ENCODE measurements around the gene HMGN3. TPM values are rescaled to one million over a fixed set of nuclear protein-coding genes. Genes with fewer than 3 reads are reported as not detected.

The HMGN3 gene
- polyA plus RNA-seq, 1 donor (not counting 4 experiments of a cell fraction or from before 2014, with no cell fraction given): 78.6 TPM

DNA sequence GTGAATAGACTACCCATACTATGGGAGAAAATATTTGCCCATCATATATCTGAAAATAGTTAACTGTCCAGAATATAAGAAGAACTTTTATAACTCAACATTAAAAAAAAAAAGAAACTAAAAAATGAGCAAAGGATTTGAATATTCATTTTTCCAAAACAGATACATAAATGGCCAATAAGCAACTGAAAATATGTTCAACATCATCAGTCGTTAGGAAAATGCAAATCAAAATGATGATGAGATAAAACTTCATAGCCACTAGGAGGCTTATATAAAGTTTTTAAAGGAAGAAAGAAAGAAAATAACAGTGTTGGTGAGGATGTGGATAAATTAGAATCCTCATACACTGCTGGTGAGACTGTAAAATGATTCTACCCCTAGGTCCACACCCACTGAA lies 32.6 kb upstream of the HMGN3 start:
- Histone ChIP-seq H2AFZ (ENCODE audit: control insufficient read depth, low read length) (no peak overlapping the region), H3K27ac (ENCODE audit: control insufficient read depth, insufficient read depth, low read length) (no peak overlapping the region), H4K20me1 (ENCODE audit: control insufficient read depth, extremely low read depth, insufficient read depth, low read length) (no peaks in the 10 kb centered on the region), H3K4me2 (ENCODE audit: control insufficient read depth, extremely low read depth, insufficient read depth, low read depth, low read length) (no peak overlapping the region), H3K9me3 (ENCODE audit: control insufficient read depth, low read depth, low read length) (no peaks in the 10 kb centered on the region), H3K4me1 (ENCODE audit: control insufficient read depth, extremely low read depth, insufficient read depth, low read length) (no peaks in the 10 kb centered on the region), H3K27me3 (ENCODE audit: control insufficient read depth, extremely low read depth, insufficient read depth, low read length) (no peaks in the 10 kb centered on the region), H3K9ac (ENCODE audit: control insufficient read depth, extremely low read depth, insufficient read depth, low read length) (no peak overlapping the region), H3K79me2 (ENCODE audit: control insufficient read depth, insufficient read depth, low read length) (no peaks in the 10 kb centered on the region), H3K9me1 (ENCODE audit: control insufficient read depth, extremely low read depth, insufficient read depth, low read length) (no peaks in the 10 kb centered on the region), H3K4me3 (ENCODE audit: control insufficient read depth in 2 of 3, extremely low read depth in 1 of 3, insufficient read depth in 2 of 3, low read depth in 1 of 3, low read length in 3 of 3) (no peak overlapping the region), H3K36me3 (ENCODE audit: control insufficient read depth in 2 of 2, extremely low read depth in 1 of 2, insufficient read depth in 2 of 2, low read length in 2 of 2) (no peaks in the 10 kb centered on the region)
- DNase-seq (ENCODE audit: low read depth, low spot score): no peak
- TF ChIP-seq, protein P1, sequence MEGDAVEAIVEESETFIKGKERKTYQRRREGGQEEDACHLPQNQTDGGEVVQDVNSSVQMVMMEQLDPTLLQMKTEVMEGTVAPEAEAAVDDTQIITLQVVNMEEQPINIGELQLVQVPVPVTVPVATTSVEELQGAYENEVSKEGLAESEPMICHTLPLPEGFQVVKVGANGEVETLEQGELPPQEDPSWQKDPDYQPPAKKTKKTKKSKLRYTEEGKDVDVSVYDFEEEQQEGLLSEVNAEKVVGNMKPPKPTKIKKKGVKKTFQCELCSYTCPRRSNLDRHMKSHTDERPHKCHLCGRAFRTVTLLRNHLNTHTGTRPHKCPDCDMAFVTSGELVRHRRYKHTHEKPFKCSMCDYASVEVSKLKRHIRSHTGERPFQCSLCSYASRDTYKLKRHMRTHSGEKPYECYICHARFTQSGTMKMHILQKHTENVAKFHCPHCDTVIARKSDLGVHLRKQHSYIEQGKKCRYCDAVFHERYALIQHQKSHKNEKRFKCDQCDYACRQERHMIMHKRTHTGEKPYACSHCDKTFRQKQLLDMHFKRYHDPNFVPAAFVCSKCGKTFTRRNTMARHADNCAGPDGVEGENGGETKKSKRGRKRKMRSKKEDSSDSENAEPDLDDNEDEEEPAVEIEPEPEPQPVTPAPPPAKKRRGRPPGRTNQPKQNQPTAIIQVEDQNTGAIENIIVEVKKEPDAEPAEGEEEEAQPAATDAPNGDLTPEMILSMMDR (optimal IDR thresholded peaks at IDR 0.05 in 1 of 3, IDR thresholded peaks at IDR 0.05 in 1 of 3, conservative IDR thresholded peaks at IDR 0.05 in 1 of 3; ENCODE audit: extremely low read depth in 1 of 3, insufficient read depth in 2 of 3, low read length in 3 of 3): no peak
- no peak for TF ChIP-seq EZH2 (IDR thresholded peaks at IDR 0.05; ENCODE audit: low read length)
- FAIRE-seq: no peak
- dilution Hi-C loops (cut with MboI; ENCODE audit: extremely low pct_ligation_motif_present, low sequenced_read_pairs): no loop called here

DNA sequence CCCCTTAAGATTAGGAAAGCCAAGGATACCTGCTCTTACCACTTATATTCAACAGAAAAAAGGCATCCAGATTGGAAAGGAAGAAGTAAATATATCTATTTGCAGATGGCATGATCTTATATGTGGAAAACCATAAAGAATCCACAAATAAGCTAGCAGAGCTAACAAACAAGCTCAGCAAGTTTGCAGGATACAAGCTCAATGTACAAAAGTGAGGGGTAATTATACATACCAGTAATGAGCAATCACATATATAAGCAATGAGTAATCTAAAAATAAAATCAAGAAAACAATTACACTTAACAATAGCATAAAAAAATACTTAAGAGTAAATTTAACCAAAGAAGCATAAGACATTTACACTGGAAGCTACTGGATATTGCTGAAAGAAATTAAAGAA lies 31.6 kb upstream of the HMGN3 start:
- H3K9me3 ChIP-seq (ENCODE audit: control insufficient read depth, low read depth, low read length): no peaks in the 10 kb centered on the region
- H3K4me2 ChIP-seq (ENCODE audit: control insufficient read depth, extremely low read depth, insufficient read depth, low read depth, low read length): no peak overlapping the region
- DNase-seq (ENCODE audit: low read depth, low spot score): no peak
- no peaks in the 10 kb centered on the region for H3K9me1 ChIP-seq (ENCODE audit: control insufficient read depth, extremely low read depth, insufficient read depth, low read length)
- no peaks in the 10 kb centered on the region for H4K20me1 ChIP-seq (ENCODE audit: control insufficient read depth, extremely low read depth, insufficient read depth, low read length)
- no peak overlapping the region for H3K9ac ChIP-seq (ENCODE audit: control insufficient read depth, extremely low read depth, insufficient read depth, low read length)
- H3K36me3 ChIP-seq (ENCODE audit: control insufficient read depth in 2 of 2, extremely low read depth in 1 of 2, insufficient read depth in 2 of 2, low read length in 2 of 2): no peaks in the 10 kb centered on the region
- H3K79me2 ChIP-seq (ENCODE audit: control insufficient read depth, insufficient read depth, low read length): no peaks in the 10 kb centered on the region
- no peak overlapping the region for H2AFZ ChIP-seq (ENCODE audit: control insufficient read depth, low read length)
- no peak overlapping the region for H3K27ac ChIP-seq (ENCODE audit: control insufficient read depth, insufficient read depth, low read length)
- H3K4me1 ChIP-seq (ENCODE audit: control insufficient read depth, extremely low read depth, insufficient read depth, low read length): no peaks in the 10 kb centered on the region
- no peak for FAIRE-seq
- no peak overlapping the region for H3K4me3 ChIP-seq (ENCODE audit: control insufficient read depth in 2 of 3, extremely low read depth in 1 of 3, insufficient read depth in 2 of 3, low read depth in 1 of 3, low read length in 3 of 3)
- dilution Hi-C loops (cut with MboI; ENCODE audit: extremely low pct_ligation_motif_present, low sequenced_read_pairs): no loop called here
- no peaks in the 10 kb centered on the region for H3K27me3 ChIP-seq (ENCODE audit: control insufficient read depth, extremely low read depth, insufficient read depth, low read length)
- TF ChIP-seq, protein P1 (optimal IDR thresholded peaks at IDR 0.05 in 1 of 3, IDR thresholded peaks at IDR 0.05 in 1 of 3, conservative IDR thresholded peaks at IDR 0.05 in 1 of 3; ENCODE audit: extremely low read depth in 1 of 3, insufficient read depth in 2 of 3, low read length in 3 of 3): no peak
- TF ChIP-seq EZH2 (IDR thresholded peaks at IDR 0.05; ENCODE audit: low read length): no peak

All from keratinocyte (primary cell).